Posterior cingulate gyrus (tissue), 11 donors: ENCODE data around the gene FSTL5.
A peak's percentile ranks its signal among the peaks of the same experiment; 100 is the strongest.

Experiments
- DNase-seq, 10 donors: peaks; one replicate each; pipeline versions ENCODE4 v3.0.0 to v3.0.0-alpha.2; 2020 to 2021; ENCODE audit warnings: mixed read lengths in 3 of 10
- intact Hi-C: fragments of 100-400 bp; cut with DNase I; formaldehyde crosslinking; loops from one replicate; pipeline ENCODE4 v1.15.1; 2023

The FSTL5 gene

DNA sequence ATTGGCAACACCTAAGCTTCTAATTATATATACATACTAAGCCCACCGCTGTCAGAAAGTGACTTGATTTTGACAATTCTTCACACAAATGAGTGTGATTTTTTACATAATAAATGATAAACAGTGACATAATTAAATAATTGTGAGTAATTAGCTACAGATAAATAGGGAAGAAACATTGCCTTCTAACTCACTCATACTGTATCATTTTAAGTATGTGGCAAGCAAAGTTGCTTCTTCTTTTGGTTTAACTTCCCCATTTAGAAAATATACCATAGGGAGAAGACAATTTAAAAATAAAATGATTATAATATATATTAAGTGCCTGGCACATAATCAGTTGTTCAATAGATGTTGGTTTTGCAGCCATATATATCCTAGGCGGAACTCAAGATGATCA lies 644.2 kb downstream of the FSTL5 start:
- DNase-seq = no peak
- intact Hi-C loops = no loop called here

DNA sequence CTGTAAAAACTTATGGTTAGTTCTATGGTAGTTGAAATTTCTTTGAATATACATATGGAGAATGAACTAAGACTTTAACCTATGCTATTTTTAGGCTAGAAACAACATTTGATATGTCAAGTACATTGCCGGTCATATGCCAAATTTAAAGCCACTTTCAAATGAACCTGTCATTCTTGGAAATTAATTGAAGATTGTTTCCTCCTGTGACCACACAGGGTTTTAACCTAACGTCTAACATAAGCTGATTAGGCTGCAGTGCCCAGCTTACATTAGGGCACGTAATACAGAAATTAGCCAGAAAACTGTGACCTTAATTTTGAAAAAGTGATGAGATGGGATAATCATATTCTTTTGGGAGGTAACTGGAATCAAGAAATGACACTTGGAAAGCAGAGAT lies 645.9 kb downstream of the FSTL5 start:
- DNase-seq = no peak
- intact Hi-C loops = no loop called here

DNA sequence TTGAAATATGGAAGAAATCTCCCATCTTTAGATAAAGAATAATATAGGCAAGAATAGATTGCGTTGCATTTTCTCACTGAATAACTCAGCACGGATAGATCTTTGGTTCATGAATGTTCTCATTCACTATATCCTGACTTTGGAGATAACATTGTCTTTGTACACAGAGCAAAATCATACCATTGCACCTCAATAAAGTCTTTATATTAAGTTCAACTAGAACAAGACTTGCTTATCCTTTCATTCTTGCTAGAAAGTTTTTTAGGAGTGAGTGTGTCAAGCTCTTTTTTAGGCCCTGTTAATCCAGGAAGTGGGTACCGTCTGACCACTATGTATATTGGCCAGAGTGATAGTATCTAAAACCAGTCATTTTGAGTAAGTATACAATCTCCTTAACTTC lies 658.7 kb downstream of the FSTL5 start:
- DNase-seq = no peak
- intact Hi-C loops = no loop called here

DNA sequence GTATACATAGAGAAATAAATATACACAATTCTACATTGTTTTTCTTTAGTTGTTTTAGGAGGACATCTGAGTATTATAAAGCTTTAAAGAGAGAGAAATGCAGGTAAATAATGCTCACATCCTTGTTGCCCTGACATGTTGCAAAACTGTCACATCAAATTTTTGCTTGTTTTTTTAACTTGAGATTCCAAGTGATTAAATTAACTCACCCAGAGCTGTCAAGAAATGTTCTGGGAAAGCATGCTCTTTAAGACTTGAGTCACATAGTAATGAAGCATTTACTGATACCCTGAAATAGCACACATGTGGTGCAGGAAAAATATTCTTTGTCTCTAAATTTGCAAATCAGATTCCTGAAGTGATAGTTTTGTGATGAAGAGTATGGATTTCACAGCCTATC lies 665.6 kb downstream of the FSTL5 start:
- intact Hi-C loops = no loop called here
- no peak for DNase-seq

DNA sequence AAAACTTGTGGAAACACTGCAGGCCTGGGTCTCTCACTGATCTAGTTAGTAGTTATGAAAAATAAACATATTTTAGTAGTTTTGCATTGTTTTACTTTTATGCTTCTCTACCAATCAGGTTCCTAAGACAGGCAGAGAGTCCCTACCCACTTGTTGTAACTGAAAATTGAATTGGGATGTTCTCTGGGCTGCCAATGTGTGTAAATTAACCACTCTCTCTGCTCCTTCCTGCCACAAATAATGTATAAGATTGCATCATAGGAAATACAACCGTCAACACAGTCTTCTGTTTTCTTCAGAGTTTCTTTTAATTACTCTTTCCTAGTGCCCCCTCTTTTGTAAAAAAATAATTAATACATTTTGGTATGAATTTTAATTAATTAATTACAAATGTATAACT lies 677.3 kb downstream of the FSTL5 start:
- intact Hi-C loops = no loop called here
- no peak for DNase-seq

DNA sequence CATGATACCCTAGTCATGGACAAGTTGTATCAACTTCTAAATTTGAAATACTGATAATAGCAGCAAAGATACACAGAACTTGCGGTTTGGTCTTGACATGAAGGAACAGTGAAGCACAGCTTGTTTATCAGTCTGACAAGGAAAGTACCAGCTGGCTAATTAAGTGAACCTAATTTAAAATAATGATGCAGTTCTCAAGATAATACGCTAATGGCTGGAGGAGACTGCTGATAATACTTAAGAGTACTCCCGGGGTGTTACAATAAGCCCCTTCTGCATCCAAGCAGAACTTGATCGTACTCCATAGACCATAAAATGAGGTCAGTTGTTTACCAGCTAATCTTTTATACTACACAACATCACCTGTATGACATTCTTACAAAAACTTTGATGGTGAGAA lies 697.5 kb downstream of the FSTL5 start:
- intact Hi-C loops = no loop called here
- DNase-seq = no peak

DNA sequence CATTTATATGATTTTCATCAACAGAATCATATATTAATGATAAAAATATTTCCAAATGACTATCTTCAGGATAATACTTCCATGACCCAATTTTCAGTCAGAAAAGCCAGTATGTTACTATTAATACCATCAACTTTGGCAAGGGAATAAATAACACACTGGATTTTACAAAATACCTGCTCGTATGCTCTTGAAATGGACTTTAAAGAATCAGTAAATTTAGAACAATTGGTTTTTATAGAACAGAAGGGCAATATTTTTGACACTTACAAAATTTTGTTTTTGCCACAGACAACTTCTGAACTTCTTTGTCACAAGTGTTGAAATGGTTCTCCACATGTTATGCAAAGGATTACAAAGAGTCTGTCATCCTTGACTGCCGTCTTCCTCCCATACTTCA lies 700.4 kb downstream of the FSTL5 start:
- no peak for DNase-seq
- intact Hi-C loops = no loop called here

DNA sequence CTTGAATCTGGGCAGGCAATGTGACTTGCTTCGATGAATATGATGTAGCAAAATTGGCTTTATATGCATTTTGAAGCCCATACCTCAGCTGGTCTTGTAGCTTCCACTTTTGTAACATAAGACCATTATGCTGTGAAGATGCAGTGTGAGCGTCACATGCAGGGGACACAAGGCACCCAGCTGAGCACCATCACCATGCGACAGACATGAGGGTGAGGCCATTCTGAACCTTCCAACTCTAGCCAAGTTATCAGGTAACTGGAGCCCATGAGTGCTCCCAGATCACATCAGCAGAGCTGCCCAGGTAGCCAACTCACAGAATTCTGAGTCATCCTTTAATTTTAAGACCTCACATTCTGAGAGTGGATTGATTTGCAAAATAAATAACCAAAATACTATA lies 705.9 kb downstream of the FSTL5 start:
- intact Hi-C loops = no loop called here
- DNase-seq = no peak

DNA sequence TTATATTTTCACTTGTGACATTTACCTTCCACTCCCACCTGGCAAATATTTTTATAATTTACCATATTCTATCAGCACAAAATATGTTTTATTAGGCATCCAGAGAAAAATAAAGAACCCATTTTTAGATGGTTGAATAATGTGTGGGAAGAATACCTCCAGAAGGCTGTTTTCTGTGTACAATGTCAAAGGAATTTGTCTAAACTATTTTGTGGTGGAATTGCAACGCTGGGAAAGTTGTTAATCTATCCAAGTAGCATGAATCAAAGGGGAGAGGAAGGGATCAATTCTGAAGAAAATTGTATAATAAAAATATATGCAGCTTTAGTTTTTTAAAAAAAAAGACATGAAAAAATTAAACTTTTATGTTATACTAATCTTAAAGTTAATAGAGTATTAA lies 706.5 kb downstream of the FSTL5 start:
- no peak for DNase-seq
- intact Hi-C loops = no loop called here

DNA sequence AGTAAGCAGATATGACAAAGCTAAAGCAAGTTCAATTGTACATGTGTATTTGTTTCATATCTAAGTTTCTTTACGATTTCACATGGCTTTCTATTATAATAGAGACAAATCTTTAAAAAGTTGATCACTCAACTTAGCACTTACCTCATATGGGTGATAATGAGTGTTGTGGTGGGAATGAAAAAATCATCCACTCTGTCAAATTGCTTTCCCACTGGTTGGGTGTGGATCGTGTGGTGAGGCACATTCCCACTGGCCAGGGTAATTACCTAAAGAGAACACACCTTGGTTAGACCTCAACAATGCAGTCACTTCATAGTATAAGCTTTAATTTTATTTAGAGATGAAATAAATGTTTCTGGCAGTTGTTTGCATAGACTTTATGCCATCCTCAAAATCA lies 708.9 kb downstream of the FSTL5 start:
- no peak for DNase-seq
- intact Hi-C loops = no loop called here

DNA sequence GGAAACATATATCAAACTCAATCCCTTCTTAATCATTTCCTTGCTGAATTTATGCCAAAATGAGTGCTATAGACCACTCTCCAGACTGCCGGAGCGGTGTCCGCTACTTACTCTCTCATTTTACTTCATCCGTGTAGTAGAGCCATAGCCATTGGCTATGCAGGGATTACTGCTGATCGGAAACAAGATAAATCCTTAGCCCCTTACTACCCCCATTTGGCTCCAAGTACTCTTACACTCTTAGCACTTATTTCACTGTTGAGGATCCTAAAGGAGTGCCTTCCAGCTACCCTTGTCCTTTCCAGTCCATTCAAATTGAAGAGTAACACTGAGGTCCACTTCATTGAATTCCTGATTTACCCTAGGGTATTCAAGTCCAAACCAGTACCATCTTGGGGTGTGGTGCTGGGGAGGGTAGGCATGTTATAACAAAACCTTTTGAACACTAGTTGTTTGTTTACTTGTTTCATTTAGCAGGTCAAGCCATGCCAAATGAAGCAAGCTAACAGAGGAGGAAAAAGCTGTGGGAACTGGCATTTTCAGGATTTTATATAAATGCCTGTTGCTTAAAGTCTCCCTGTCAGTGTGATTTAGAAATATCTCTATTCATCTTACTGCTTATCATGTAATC lies 715.1 kb downstream of the FSTL5 start:
- DNase-seq = no peak
- intact Hi-C loops = no loop called here

DNA sequence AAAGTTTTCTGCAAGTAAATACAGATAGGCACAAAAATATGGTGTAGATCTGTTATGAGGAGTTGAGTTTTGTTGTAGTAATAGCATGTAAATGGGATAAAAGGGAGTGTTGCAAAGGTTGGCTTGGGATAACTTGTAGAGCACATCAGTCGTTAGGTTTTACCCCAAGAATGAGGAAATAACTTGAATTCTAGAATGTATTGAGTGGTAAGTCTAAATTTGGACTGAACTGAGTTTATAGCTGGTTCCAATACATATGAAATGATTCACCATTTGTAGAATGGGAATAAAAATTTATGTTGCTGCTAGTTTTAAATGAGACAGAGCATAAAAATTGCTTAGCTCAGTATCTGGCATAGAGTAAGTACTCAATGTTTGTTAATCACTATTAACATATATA lies 719.2 kb downstream of the FSTL5 start:
- DNase-seq = no peak
- intact Hi-C loops = no loop called here

DNA sequence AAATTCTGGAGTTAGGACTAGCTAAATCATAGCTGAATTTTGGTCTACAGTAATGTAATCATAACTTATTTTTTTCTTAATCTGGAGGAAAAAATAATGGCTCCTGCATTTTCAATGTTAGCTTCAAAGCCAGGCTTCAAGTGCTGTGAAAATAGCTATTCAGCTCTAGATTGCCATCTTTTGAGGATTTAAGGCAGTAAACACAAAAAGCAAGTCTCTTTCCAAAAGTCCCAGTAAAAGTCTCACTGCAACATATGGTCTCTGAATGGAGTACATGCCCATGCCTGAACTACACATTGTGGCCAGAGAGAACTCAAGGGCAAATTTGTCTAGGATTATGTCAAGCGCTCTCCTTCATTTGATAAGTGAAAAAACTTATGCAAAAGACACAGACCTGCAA lies 720.9 kb downstream of the FSTL5 start:
- intact Hi-C loops = no loop called here
- DNase-seq = no peak

DNA sequence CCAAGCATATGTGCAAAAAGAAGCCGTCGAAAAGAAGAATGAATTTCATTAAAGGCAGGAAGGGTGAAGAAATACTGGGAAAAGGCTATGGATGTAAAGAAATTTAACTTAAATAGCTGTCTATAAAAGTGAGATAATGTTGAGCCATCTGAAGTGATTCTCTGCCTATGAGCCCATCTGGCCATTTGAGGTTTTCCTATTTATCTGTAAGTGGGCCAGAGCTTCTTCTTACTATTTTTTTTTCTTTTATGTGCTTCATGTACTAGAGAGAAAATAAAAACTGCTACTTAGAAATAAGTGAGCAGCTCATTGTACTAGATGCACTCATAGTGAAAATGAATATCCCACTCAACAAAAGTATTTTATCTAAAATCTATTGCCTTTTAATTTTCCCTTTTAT lies 725.7 kb downstream of the FSTL5 start:
- intact Hi-C loops = no loop called here
- no peak for DNase-seq

DNA sequence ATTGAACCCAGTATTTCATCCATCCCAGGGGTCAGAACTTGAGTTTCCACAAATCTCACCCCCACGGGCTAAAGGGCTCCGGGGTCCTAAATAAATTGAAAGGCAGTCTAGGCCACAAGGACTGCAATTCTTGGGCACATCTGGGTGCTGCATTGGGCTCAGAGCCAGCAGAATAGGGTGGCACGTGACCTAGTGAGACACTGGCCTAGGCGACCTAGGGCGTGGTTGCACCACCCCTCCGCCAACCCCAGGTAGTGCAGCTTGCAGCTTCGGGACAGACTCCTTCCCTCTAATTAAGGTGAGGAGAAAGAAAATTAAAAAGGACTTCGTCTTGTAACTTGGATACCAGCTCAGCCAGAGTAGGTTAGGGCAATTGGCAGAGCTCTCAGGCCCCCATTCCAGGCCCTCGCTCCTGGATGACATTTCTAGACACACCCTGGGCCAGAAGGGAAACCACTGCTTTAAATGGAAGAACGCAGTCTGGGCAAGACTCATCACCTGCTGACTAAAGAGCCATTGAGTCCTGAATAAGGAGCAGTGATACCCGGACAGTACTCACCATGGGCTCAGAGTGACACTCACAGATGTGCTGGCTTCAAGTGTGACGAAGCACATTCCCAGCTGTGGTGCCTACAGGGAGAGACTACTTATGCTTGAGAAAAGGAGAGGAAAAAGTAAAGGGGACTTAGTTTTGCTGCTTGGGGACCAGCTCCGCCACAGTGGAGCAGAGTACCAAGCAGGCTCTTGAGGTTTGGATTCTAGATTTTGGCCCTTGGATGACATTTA lies 735.4 kb downstream of the FSTL5 start:
- peak in 2 of 10 donors; percentile 55 to 63 for DNase-seq
- intact Hi-C loops = no loop called here

DNA sequence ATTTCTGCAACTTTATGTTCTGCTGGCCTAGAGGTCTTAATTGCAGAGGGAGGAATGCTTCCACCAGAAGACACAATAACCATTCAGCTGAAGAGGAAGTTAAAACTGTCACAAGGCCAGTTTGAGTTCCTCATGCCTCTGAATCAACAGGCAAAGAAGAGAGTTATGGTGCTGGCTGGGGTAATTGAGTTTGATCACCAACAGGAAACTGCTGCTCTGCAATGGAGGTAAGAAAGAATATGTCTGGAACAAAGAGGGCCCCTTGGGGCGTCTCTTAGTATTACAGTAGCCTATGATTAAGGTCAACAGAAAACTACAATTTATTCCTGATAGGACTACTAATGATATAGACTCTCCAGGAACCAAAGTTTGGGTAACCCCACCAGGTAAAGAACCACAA lies 744.0 kb downstream of the FSTL5 start:
- intact Hi-C loops = no loop called here
- DNase-seq = no peak

DNA sequence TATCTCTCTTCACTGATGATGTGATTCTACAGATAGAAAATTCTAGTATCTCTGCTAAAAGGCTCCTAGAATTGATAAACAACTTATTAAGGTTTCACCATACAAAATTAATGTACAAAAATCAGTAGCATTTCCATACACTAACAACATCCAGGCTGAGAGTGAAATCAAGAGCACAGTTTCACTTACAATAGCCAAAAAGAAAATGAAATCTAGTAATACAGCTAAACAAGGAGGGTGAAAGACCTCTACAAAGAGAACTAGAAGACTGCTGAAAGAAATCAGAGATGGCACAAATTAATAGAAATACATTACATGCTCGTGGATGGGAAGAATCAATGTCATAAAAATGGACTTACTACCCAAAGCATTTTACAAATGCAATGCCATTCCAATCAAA lies 751.9 kb downstream of the FSTL5 start:
- DNase-seq = no peak
- intact Hi-C loops = no loop called here

DNA sequence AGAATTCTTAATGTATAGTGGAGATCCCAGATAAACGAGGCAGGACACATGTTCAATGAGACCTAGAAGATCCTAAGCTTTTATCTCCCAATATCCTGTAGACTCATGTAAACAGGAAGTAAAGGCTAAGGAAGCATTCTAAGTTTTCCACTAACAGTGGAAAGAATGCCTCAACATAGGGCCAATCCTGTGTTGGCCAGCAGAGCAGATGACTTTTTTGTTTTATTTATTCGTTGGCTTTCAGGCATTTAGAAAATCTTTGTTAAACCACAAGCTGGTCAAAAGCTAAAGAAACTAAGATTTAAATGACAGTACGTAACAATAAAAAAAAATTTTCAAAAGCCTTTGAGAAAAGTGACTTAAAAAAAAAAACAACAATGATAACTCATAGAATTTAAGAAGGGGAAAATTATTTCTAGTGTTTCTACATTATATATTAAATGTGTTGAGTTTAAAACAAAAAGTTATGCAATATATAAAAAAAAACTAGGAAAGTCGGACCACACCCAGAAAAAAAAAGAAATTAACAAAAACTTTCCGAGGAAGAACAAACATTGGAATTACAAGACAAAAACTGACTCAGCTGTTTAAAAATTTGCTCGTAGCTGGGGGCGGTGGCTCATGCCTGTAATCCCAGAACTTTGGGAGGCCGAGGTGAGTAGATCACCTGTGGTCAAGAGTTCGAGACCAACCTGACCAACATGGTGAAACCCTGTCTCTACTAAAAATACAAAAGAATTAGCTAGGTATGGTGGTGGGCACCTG lies 759.3 kb downstream of the FSTL5 start:
- intact Hi-C loops = no loop called here
- DNase-seq = no peak

DNA sequence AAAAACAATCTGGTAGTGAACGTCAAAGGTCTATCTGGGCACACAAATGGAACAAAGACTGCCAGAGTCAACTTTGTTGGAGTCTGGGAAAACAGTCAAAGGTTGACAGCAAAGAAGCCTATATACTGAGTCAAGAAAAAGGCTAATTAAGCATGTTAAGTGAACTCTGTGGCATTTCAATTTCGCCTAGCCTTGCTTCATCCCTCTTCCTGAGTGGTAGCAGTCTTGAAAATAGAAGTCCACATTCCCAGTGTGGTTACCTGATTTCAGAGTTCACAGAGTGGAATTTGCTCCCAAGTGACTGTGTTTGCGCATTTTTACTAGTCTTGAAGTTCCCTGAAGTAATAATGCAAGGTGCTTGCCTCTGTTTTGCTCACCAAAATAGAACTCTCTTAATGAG lies 760.0 kb downstream of the FSTL5 start:
- intact Hi-C loops = no loop called here
- no peak for DNase-seq

DNA sequence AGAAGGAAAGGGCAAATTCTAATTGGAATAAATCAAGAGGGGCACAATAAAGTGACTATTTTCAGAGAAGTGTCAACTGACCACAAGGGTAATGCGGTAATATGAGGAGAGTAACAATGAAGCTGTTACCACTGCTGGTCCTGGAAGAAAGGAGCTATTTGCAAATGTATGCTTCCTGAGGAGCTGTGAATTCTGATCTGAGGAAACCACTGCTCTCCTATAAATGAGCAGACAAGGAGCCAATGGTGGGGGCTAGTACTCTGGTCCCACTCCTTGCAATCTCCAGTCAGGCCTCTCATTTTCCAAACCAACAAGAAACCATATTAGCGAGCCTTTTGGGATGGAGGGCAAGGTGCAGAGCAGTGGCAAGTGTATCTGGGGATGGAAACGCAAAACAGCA lies 770.2 kb downstream of the FSTL5 start:
- DNase-seq = no peak
- intact Hi-C loops = no loop called here

DNA sequence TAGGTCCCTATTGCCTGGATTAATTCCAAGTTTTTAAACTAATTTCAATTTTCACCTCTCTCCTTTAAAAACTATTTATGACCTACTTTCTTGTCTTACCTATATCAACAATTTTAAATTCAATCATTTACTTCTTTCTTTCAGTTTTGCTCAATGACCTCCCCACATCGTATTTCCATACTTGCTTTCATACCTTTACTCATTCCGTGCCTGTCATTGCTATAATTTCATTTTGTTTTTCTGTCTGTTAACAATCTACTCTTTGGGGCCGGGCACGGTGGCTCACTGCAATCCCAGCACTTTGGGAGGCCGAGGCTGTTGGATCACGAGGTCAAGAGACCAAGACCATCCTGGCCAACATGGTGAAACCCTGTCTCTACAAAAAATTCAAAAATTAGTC lies 781.1 kb downstream of the FSTL5 start:
- DNase-seq = peak in 1 of 10 donors; percentile 22
- intact Hi-C loops = no loop called here

DNA sequence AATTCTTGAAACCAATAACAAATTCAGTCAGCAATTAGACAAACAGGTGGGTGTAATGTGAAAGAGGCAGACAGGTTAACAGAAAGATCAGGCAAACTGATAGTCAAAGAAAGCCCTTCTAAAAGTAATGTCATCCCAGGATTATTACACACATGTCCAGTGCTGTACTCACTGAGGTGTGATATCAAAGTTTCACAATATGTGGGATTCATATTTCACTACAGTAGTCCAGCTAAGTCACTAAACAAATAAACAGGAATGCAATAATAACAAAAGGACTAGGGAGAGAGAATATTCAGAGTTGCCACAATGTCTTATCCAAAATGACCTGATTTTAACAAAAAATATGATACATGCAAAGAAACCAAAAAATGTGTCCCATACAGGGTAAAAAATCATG lies 787.5 kb downstream of the FSTL5 start:
- no peak for DNase-seq
- intact Hi-C loops = no loop called here
